GM21576 (cell line): ENCODE results near the gene ACTL6B.
"Not testable (repeated sequence)": the region's sequence is repeated elsewhere in the genome, so short reads cannot be mapped to it uniquely, and the experiment has no call there.

Experiments used
- ATAC-seq: cut with Tn5 transposase; IDR thresholded peaks from one replicate; pipeline ENCODE4 v1.9.1; 2021; ENCODE audit warnings: mild to moderate bottlenecking, moderate library complexity; ENCODE audit not compliant: unreplicated experiment

The ACTL6B gene

DNA sequence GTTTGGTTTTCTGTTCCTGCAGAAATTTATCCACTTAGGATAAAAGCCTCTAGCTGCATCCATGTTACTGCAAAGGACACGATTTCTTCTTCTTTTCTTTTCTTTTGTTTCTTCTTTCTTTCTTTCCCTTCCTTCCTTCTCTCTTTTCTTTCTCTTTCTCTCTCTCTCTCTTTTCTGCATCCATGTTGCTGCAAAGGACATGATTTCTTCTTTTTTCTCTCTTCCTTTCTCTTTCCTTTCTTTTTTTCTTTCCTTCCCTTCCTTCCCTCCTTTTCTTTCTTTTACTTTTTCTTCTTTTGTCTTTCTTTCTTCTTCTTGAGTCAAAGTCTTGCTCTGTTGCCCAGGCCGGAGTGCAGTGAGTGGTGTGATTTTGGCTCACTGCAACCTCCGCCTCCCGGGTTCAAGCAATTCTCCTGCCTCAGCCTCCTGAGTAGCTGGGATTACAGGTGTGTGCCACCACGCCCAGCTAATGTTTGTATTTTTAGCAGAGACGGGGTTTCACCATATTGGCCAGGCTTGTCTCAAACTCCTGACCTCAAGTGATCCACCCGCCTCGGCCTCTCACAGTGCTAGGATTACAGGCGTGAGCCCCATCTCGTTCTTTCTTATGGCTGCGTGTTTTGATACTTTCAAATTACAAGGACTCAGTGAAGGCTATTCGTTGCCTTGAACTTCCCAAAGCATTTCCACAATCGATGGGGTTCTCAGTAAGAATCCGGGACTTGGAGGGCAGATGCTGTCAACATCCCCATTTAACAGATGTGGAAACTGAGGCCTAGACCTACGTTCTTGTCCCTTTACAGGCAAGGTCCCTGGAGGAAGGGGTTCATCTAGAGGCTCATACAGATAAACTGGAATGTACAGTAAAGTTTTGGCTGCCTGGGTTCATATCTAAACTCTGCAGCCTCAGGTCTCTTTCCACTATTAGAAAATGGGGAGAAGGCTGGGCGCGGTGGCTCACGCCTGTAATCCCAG is 15.4 kb upstream of the ACTL6B start:
- no peak for ATAC-seq

- no peak for ATAC-seq
Measured at GRCh38 chr7:100670074-100670473, 13.8 kb upstream of the ACTL6B start.

- ATAC-seq: not testable (repeated sequence)
Measured at GRCh38 chr7:100669106-100669505, 12.9 kb upstream of the ACTL6B start.

- ATAC-seq: no peak
Measured at GRCh38 chr7:100668069-100668449, 11.8 kb upstream of the ACTL6B start.

DNA sequence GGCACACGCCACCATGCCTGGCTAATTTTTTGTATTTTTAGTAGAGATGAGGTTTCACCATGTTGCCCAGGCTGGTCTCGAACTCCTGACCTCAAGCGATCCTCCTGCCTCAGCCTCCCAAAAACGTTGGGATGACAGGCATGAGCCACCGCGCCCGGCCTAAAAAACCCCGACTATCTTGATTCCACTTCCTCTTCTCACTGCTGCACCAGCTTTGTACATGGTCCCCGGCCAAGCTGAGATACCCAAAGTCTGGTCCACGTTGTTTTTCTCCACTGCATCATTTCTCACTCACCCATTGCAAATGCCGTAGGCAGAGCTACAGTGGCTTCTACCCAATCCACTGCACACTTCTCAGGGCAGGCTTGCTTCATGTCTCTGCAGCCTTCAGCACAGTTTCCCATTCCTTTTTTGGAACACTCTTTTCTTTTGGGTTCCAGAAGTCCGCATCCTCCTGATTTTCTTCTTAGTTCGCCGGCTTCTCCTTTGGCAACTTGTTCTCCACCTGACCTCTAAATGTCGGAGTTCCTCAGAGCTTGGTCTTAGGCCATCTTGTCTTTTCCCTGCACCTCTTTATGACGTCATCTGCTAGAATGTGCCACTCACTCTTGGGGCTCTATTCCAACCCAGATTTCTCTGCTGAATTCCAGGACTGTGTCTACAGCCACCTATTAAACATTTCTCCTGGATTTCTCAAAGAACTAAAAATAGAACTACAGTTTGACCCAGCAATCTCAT is 11.3 kb upstream of the ACTL6B start:
- ATAC-seq: no peak

DNA sequence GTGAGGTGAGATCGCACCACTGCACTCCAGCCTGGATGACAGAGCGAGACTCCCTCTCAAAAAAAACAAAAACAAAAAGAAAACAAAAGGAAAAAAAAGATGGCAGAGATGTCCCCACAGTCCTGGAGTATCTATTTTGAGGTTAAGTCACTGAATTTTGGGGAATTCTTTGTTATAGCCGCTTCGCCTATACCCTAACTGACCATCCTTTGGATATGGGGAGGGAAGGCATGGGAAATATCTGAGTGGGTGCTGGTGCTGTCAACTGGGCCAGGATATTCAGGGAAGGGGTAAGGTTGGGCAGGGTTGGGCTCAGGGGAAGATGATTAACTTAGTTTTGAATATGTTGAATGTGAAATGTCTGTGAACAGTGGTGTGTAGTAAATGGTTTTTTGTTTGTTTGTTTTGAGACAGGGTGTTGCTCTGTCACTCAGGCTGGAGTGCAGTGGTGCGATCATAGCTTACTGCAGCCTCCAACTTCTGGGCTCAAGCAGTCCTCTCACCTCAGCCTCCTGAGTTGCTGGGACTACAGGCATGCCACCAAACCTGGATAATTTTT is 9.0 kb upstream of the ACTL6B start:
- ATAC-seq: no peak

- ATAC-seq: not testable (repeated sequence)
Measured at GRCh38 chr7:100662194-100662776, 6.0 kb upstream of the ACTL6B start.

GRCh38 chr7:100654908-100655831 is 1.1 kb downstream of the ACTL6B start:
- no peak for ATAC-seq

DNA sequence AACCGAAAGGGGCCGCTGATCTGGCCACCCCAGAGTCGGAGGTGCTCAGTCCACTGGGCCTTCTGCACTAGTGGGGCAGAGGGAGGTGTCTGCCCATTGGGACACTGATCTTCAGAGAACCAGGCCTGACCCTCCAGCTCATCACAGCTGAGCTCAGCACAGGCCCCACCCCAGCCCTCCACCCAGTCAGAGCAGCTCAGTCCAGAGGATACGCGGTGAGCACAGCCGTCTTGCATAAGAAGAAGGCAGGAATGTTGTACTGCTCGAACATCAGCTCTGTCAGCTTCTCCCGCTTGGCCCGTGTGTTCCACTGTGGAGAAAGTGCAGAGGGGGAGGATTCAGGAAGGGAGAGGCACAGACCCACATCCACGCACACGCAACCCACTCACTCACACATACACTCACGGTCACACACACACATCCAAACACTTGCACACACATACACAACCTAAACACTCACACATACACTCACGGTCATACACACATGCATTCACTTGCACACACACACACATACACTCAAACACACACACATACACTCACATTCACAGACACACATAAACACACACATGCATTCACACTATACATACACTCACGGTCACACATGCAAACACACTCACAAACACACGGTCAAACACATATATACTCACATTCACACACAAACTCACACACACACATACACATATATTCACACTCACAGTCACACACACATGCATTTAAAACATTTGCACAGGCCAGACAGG is 6.3 kb downstream of the ACTL6B start:
- ATAC-seq: no peak

DNA sequence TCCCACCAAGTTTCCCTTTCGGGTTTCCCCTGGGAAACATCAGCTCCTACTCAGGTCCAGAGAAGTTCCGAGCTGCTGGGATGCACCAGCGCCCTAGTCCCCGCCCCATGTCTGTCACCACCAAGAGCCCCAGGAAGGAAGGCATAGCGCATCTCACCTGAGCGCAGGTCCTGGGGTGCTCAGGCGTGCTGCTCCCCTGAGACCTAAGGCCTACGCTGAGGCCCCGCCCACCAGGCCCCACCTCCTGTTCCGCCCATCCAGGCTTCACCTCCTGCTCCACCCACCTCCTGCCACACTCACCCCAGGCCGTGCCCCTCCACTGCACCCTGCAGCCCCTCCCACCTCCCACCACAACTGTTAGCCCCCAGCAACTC is 13.7 kb downstream of the ACTL6B start:
- ATAC-seq: no peak

DNA sequence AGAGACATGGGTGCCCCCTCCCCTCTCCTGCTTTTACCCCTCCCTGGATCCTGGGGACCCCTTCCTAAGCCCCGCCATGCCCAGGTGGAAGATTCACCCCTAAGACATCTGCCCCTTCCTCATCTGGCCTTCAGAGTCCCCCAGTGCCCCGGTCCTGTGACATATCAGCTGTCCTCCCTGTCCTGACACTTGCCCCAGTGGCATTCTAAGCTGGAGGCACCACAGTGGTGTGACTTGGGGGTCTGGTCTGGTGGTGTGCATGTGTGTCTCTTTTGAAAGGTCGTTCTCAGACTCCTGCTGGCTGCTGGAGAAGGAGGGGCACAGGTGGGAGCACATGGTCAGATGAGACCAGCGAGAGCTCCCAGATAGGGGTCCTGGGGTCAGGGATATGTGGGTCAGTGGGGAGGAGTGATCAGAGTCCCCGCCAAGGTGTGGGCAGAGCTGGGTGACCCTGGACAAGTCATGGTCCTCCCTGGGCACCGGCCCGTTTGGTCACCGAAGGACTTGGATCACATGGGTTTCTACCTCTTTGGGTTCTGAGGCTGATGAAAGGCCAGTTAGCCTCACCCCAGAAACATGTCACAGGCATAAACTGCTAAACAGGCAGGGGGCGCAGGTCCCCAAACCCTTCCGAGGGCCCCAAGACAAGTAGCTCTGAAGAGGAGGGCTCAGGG is 14.3 kb downstream of the ACTL6B start:
- no peak for ATAC-seq

DNA sequence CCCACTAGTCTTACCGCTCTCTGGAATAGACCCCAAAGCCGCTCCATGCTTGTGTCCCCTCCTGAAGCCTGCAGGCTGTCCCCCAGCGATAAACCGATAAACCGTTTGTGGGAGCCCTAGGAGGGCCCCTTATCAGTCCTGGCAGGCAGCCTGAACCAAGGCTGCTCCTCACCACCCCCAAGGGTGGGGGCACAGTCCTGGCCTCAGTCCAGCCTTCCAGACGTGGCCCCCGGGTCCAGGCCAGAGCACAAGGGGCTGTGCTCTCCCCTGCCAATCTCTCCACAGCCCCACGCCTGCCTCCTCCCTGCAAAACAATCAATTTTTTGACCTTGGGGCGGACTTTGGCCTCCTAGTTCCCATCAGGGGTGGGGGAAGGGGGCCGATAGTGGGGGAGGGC is 14.8 kb downstream of the ACTL6B start, which contains the start of gene TFR2:
Gene TFR2, minus strand, starts transcription at position 90 of the 397 bp plus-strand sequence. Its CDS starts 43 bp downstream, at position 47.
- ATAC-seq: no peak

GRCh38 chr7:100640517-100641440 is 15.5 kb downstream of the ACTL6B start:
- ATAC-seq: no peak

DNA sequence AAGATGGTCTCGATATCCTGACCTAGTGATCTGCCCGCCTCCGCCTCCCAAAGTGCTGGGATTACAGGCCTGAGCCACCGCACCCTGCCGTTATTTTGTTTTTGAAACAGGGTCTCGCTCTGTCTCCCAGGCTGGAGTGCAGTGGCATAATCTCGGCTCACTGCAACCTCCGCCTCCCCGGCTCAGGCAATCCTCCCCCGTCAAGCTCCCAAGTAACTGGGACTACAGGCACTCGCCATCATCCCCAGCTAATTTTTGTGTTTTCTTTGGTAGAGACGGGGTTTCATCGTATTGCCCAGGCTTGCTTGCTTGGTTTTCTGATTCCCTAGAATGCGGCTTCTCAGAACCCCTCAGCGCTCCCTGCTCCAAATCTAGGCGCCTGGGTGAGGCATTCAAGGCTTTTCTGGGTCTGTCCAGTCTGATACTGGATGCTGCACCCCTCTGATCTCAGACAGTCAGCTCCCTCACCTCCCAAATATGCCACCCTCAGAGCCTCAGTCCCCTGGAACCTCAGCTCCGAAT is 16.2 kb downstream of the ACTL6B start:
- ATAC-seq: no peak

- peak; percentile 71 for ATAC-seq
Measured at GRCh38 chr7:100632951-100633717, 23.1 kb downstream of the ACTL6B start.

DNA sequence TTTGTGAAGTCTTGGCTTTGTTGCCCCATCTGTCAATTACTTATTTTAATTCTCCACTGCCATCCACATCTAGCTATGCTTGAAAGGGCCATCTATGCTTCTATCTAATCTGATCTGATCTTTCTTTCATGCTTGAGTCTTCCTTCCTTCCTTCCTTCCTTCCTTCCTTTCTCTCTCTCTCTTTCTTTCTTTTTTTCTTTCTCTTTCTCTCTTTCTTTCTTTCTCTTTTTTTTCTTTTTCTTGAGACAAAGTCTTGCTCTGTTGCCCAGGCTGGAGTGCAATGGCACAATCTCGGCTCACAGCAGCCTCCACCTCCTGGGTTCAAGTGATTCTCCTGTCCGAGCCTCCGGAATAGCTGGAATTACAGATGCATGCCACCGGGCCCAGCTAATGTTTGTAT is 26.2 kb downstream of the ACTL6B start:
- no peak for ATAC-seq
